PC-9 (cell line): ENCODE measurements around the gene KIF5C. TPM values are rescaled to one million over a fixed set of nuclear protein-coding genes. Genes with fewer than 3 reads are reported as not detected.

ENCODE experiments used
- BruUV-seq: library from RNA; stranded (reverse); fragments of 400-500 nt; replicated peaks from 2 replicates; lab custom pipeline; 2021; lab: Mats Ljungman, UMichigan
- CTCF ChIA-PET: fragments of 300-600 bp; sonication (Branson Sonifier 250); formaldehyde crosslinking; loops from one replicate; lab custom pipeline; 2022; ENCODE audit warnings: antibody characterized with exemption; lab: Charles Lee
- POLR2A ChIA-PET: fragments of 300-600 bp; sonication (Branson Sonifier 250); formaldehyde crosslinking; loops from one replicate; lab custom pipeline; 2022; ENCODE audit warnings: antibody characterized with exemption; ENCODE audit not compliant: unreplicated experiment; lab: Charles Lee
- DNase-seq, 2 experiments: peaks; one replicate each; pipeline versions ENCODE4 v3.0.0 to v3.0.0-alpha.2; 2015 to 2022; ENCODE audit warnings: mixed read lengths in 1 of 2
- H2AFZ ChIP-seq: fragments of 200-600 bp; sonication (generic); 2 replicates; pipeline ENCODE4 v1.8.1; 2017; ENCODE audit warnings: antibody characterized with exemption
- H3F3A ChIP-seq: fragments of 200-600 bp; sonication (generic); 2 replicates; pipeline ENCODE4 v1.8.1; 2017; ENCODE audit warnings: antibody characterized with exemption, mild to moderate bottlenecking, low read depth; ENCODE audit not compliant: insufficient read depth
- H3K27ac ChIP-seq: fragments of 200-600 bp; sonication (generic); 2 replicates; pipeline ENCODE4 v1.6.1; 2016; ENCODE audit warnings: mixed run types
- H3K27me3 ChIP-seq: fragments of 200-600 bp; sonication (generic); 2 replicates; pipeline ENCODE4 v1.6.1; 2016; ENCODE audit warnings: low read depth, mixed run types; ENCODE audit not compliant: insufficient read depth
- H3K36me3 ChIP-seq: fragments of 200-600 bp; sonication (generic); 2 replicates; pipeline ENCODE4 v1.6.1; 2016; ENCODE audit warnings: low read depth, mixed run types
- H3K4me1 ChIP-seq: fragments of 200-600 bp; sonication (generic); replicated peaks from 2 replicates; pipeline ENCODE4 v1.6.1; 2016; ENCODE audit warnings: mixed run types; ENCODE audit not compliant: insufficient read depth
- H3K4me2 ChIP-seq: fragments of 200-600 bp; sonication (generic); 2 replicates; pipeline ENCODE4 v1.6.1; 2017; ENCODE audit warnings: mixed run types
- H3K4me3 ChIP-seq: fragments of 200-600 bp; sonication (generic); 2 replicates; pipeline ENCODE4 v1.6.1; 2016; ENCODE audit warnings: mixed run types
- H3K79me2 ChIP-seq: fragments of 200-600 bp; sonication (generic); 2 replicates; pipeline ENCODE4 v1.6.1; 2017; ENCODE audit warnings: low read depth, mixed run types
- H3K9me2 ChIP-seq: fragments of 200-600 bp; sonication (generic); 2 replicates; pipeline ENCODE4 v1.8.1; 2017; ENCODE audit warnings: mild to moderate bottlenecking; ENCODE audit not compliant: insufficient read depth
- H3K9me3 ChIP-seq: fragments of 200-600 bp; sonication (generic); 2 replicates; pipeline ENCODE4 v1.8.1; 2016; ENCODE audit warnings: low read depth; ENCODE audit not compliant: insufficient read depth
- H4K20me1 ChIP-seq: fragments of 200-600 bp; sonication (generic); 2 replicates; pipeline ENCODE4 v1.8.1; 2017; ENCODE audit not compliant: insufficient read depth
- CTCF ChIP-seq: fragments of 200-600 bp; sonication (generic); conservative IDR thresholded peaks from 2 replicates; pipeline ENCODE4 v1.6.1; 2017; ENCODE audit warnings: mixed run types, antibody characterized with exemption, mild to moderate bottlenecking, moderate library complexity
- EZH2 ChIP-seq: fragments of 200-600 bp; sonication (generic); IDR thresholded peaks from 2 replicates; pipeline ENCODE4 v1.8.0; 2017; ENCODE audit warnings: antibody characterized with exemption, low read depth
- intact Hi-C: fragments of 100-400 bp; cut with micrococcal nuclease; formaldehyde crosslinking; loops from one replicate; pipeline ENCODE4 v1.10.0; 2022; ENCODE audit not compliant: unreplicated experiment
- total RNA-seq: library from RNA; stranded (reverse); gene quantifications from 2 replicates; pipeline ENCODE4 v1.2.3, GENCODE V29; 2021

KIF5C gene
- total RNA-seq, 1 experiment from 2014 or later, result 0.07 TPM

GRCh38 chr2:148909114-148909513 is 34.1 kb downstream of the KIF5C start:
- DNase-seq, result peak in 1 of 2 experiments; percentile 2
- no peaks in the 10 kb centered on the region for H3K79me2 ChIP-seq
- no peaks in the 10 kb centered on the region for H4K20me1 ChIP-seq
- no peaks in the 10 kb centered on the region for H3K4me1 ChIP-seq
- POLR2A ChIA-PET, result no interaction called here
- no peak overlapping the region for H3K4me2 ChIP-seq
- no peak overlapping the region for H3K27ac ChIP-seq
- TF ChIP-seq CTCF, result no peak
- TF ChIP-seq EZH2, result no peak
- intact Hi-C loops, result no loop called here
- H3K36me3 ChIP-seq, result no peaks in the 10 kb centered on the region
- no peaks in the 10 kb centered on the region for H3K27me3 ChIP-seq
- no peak overlapping the region for H2AFZ ChIP-seq
- H3K9me2 ChIP-seq, result no peaks in the 10 kb centered on the region
- no TSS peak for BruUV-seq
- no peaks in the 10 kb centered on the region for H3K9me3 ChIP-seq
- no peak overlapping the region for H3K4me3 ChIP-seq
- CTCF ChIA-PET, result no interaction called here
- no peaks in the 10 kb centered on the region for H3F3A ChIP-seq

DNA sequence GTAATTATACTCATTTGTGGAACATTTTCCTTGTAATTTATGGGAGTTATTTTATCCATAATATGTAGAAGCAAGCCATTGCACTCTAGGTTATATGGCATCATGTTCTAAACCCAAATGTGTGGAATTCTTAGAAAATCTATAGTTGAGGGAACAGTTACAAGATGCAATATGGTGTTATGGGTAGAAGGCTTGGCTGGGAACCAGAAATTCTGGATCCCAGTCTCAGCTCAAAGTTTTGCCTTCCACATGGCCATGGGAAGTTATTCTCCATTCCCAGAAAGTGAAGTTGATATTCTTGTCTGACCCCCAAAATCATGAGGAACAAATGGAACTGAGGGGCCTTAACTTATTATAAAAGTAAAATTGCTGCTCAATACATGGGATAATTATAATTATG is 38.0 kb downstream of the KIF5C start:
- Histone ChIP-seq H3K4me1 (no peaks in the 10 kb centered on the region), H3F3A (no peaks in the 10 kb centered on the region), H4K20me1 (no peaks in the 10 kb centered on the region), H3K27ac (no peak overlapping the region), H3K4me2 (no peak overlapping the region), H3K36me3 (no peaks in the 10 kb centered on the region), H3K9me3 (no peaks in the 10 kb centered on the region), H2AFZ (no peak overlapping the region), H3K79me2 (no peaks in the 10 kb centered on the region), H3K4me3 (no peak overlapping the region), H3K27me3 (no peaks in the 10 kb centered on the region), H3K9me2 (no peaks in the 10 kb centered on the region)
- CTCF ChIA-PET, result no interaction called here
- intact Hi-C loops, result no loop called here
- no peak for DNase-seq
- TF ChIP-seq CTCF (no peak), EZH2 (no peak)
- no TSS peak for BruUV-seq
- POLR2A ChIA-PET, result no interaction called here

DNA sequence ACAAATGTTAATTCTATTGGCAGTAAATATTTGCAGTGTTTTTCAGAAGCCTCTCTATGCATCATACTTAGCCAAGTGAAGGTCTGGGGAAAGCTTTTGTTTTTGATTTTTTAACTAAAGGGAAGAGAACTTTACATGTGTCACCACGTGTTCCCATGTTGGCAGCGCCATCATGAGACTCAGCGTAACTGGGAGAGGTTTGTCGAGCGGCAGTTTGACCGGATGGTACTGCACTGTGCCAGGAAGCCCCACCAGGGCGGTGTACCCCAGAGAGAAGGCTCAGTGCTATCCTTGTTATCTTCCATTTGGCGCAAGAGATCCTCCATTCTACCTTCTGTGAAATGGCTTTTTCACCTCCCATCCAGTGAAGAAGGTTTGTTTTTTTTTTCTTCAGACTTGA is 38.5 kb downstream of the KIF5C start:
- Histone ChIP-seq H3F3A (no peaks in the 10 kb centered on the region), H3K27ac (no peak overlapping the region), H3K79me2 (no peaks in the 10 kb centered on the region), H4K20me1 (no peaks in the 10 kb centered on the region), H3K36me3 (no peaks in the 10 kb centered on the region), H3K9me2 (no peaks in the 10 kb centered on the region), H3K4me1 (no peaks in the 10 kb centered on the region), H3K9me3 (no peaks in the 10 kb centered on the region), H3K27me3 (no peaks in the 10 kb centered on the region), H3K4me3 (no peak overlapping the region), H3K4me2 (no peak overlapping the region), H2AFZ (no peak overlapping the region)
- ChIA-PET CTCF (interaction anchor here (0.7 kb wide), 1 partner anchor 404 kb away, joined by 3 read pairs; no protein-coding TSS in a partner anchor), POLR2A (no interaction called here)
- intact Hi-C loops, result no loop called here
- no peak for DNase-seq
- TF ChIP-seq EZH2 (no peak), CTCF (no peak)
- no TSS peak for BruUV-seq
